Esophagus squamous epithelium (tissue), 5 donors: ENCODE data around the gene MEAK7. TPM values are rescaled to one million over a fixed set of nuclear protein-coding genes. Genes with fewer than 3 reads are reported as not detected.

Source experiments
- DNase-seq: peaks from one replicate; lab custom pipeline; 2025; lab: John Stamatoyannopoulos, UW
- H3K27ac ChIP-seq, 4 donors: fragments of 200-600 bp; sonication (generic); one replicate each; pipeline ENCODE4 v1.5.1; 2016 to 2019; ENCODE audit warnings: mild to moderate bottlenecking in 1 of 4
- H3K27me3 ChIP-seq, 4 donors: fragments of 200-600 bp; sonication (generic); 1 replicate in 3 of 4; 2 replicates in 1 of 4; pipeline versions ENCODE4 v1.5.1 to v1.6.0; 2017 to 2021; ENCODE audit warnings: antibody characterized with exemption in 1 of 4
- H3K36me3 ChIP-seq, 3 donors: fragments of 200-600 bp; sonication (generic); one replicate each; pipeline ENCODE4 v1.5.1; 2016 to 2019
- H3K4me1 ChIP-seq, 3 donors: fragments of 200-600 bp; sonication (generic); one replicate each; pipeline ENCODE4 v1.5.1; 2017 to 2019
- H3K4me3 ChIP-seq, 4 donors: fragments of 200-600 bp; sonication (generic); 1 replicate in 3 of 4; 2 replicates in 1 of 4; pipeline ENCODE4 v1.5.1; 2016 to 2019; ENCODE audit warnings: mild to moderate bottlenecking in 2 of 4, moderate library complexity in 1 of 4
- H3K9me3 ChIP-seq, 3 donors: fragments of 200-600 bp; sonication (generic); one replicate each; pipeline ENCODE4 v1.5.1; 2016 to 2019
- POLR2A ChIP-seq, 4 donors: fragments of 450-650 bp; IDR thresholded peaks; one replicate each; pipeline ENCODE4 v1.6.1; 2017; ENCODE audit warnings: antibody characterized with exemption in 4 of 4, mild to moderate bottlenecking in 4 of 4, moderate library complexity in 3 of 4
- WGBS, 2 donors: methylation state at CpG; one replicate each; pipeline ENCODE4 v1.1.5; 2018; 5-methylcytosine and 5-hydroxymethylcytosine counted together
- intact Hi-C: fragments of 100-400 bp; cut with DNase I; formaldehyde crosslinking; loops from one replicate; pipeline ENCODE4 v1.15.0; 2022
- total RNA-seq, 4 donors: library from RNA; depleted of rRNA; stranded (reverse); fragments of >200 nt; gene quantifications; one replicate each; pipeline ENCODE4 v1.1.0, GENCODE V29; 2016
- TF ChIP-seq, protein P1 (sequence below), 6 experiments: fragments of 450-650 bp in 4 of 6; fragments of 200-600 bp in 2 of 6; sonication (generic) in 2 of 6; IDR thresholded peaks; one replicate each; pipeline ENCODE4 v1.5.1; 2016 to 2019; ENCODE audit warnings: antibody characterized with exemption in 6 of 6, mild to moderate bottlenecking in 4 of 6, moderate library complexity in 4 of 6
- donor health status: DM: yes; HTN: yes; CAD: no.

MEAK7 gene
- total RNA-seq, 4 donors from 2014 or later, result 20.2 to 35.9 (median 29.9) TPM

DNA sequence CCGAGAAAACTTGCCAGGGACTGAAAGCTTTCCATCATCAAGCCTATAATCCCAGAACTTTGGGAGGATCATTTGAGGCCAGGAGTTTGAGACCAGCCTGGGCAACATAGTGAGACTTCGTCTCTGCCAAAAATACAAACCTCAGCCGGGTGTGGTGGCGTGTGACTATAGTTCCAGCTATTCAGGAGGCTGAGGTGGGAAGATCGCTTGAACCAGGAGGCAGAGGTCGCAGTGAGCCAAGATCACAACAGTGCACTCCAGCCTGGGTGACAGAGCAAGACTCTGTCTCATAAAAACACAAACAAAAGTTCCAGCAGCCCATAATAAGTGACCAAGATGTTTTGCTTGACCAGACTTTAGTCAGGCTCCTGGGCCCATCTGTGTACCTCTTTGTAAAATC lies 1.9 kb downstream of the MEAK7 start:
- intact Hi-C loops, result no loop called here
- H3K27ac ChIP-seq, result peak overlapping the region; percentile 81 to 98 (median 96)
- H3K36me3 ChIP-seq, result peaks cover 0 to 31% (median 2%) of the 10 kb centered on the region in 3 donors
- no peak for DNase-seq
- no peaks in the 10 kb centered on the region for H3K9me3 ChIP-seq
- no peak overlapping the region for H3K4me3 ChIP-seq
- WGBS, 2 donors, result 43 to 89% methylated on average over 6 of the region's 6 CpGs
- no peaks in the 10 kb centered on the region for H3K27me3 ChIP-seq
- H3K4me1 ChIP-seq, result peaks cover 31 to 75% (median 33%) of the 10 kb centered on the region in 3 donors
- no peak for TF ChIP-seq POLR2A (IDR thresholded peaks at IDR 0.05)

DNA sequence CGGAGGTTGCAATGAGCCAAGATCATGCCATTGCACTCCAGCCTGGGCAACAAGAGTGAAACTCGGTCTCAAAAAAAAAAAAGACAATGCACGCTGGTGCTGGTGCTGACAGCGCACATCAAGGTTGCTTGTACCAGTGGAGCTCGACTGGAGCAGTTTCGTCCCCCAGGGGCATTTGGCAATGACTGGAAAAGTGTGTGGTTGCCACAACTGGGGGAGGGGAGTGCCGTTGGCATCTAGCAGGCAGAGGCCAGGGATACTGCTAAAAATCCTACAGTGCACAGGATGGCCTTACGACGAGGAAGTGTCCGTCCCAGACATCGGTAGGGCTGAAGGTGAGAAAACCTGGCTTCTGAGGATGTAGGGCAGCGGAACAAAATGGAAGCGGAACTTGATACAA lies 2.4 kb downstream of the MEAK7 start:
- Histone ChIP-seq H3K27ac (peak overlapping the region; percentile 81 to 98 (median 96)), H3K9me3 (no peaks in the 10 kb centered on the region), H3K27me3 (no peaks in the 10 kb centered on the region), H3K36me3 (peaks cover 0 to 36% (median 5%) of the 10 kb centered on the region in 3 donors), H3K4me1 (peaks cover 31 to 73% (median 33%) of the 10 kb centered on the region in 3 donors), H3K4me3 (no peak overlapping the region)
- intact Hi-C loops, result no loop called here
- WGBS, 2 donors, result 61 to 87% methylated on average over 13 of the region's 13 CpGs
- TF ChIP-seq POLR2A (IDR thresholded peaks at IDR 0.05), result no peak
- TF ChIP-seq, protein P1, sequence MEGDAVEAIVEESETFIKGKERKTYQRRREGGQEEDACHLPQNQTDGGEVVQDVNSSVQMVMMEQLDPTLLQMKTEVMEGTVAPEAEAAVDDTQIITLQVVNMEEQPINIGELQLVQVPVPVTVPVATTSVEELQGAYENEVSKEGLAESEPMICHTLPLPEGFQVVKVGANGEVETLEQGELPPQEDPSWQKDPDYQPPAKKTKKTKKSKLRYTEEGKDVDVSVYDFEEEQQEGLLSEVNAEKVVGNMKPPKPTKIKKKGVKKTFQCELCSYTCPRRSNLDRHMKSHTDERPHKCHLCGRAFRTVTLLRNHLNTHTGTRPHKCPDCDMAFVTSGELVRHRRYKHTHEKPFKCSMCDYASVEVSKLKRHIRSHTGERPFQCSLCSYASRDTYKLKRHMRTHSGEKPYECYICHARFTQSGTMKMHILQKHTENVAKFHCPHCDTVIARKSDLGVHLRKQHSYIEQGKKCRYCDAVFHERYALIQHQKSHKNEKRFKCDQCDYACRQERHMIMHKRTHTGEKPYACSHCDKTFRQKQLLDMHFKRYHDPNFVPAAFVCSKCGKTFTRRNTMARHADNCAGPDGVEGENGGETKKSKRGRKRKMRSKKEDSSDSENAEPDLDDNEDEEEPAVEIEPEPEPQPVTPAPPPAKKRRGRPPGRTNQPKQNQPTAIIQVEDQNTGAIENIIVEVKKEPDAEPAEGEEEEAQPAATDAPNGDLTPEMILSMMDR (IDR thresholded peaks at IDR 0.05), result no peak
- no peak for DNase-seq

DNA sequence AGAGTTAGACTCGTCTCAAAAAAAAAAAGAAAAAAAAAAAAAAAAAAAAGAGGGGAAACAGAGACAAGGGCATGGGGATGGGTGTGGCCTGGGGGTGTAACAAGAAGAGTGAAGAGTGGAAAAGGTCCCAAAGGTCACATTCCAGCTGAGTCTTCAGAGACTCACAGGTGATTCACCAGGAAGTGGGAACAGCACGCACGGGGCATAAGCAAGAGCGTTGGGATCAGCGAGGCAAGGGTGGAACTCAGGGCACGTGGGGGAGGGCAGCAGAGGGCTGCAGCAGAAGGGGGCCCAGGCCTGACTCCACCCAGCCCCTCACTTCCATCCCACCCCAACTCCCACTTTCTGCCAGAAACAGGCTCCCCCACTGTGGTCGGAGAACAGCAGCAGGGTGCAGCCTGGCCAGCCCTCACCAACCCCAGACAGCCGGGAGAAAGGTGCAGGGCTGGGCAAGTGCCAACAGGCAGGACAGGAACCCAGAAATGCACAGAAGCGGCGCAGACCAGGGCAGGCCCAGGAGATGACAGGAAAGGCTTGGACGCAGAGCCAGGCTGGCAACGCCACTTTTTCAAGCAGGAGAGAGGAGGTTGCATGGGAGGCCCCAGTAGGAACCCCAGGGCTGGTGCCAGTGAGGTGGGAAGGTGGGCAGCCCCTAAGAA lies 3.3 kb downstream of the MEAK7 start:
- H3K9me3 ChIP-seq, result no peaks in the 10 kb centered on the region
- intact Hi-C loops, result no loop called here
- WGBS, 2 donors, result 40 to 49% methylated on average over 8 to 9 of the region's 12 CpGs
- H3K4me3 ChIP-seq, result peak overlapping the region in 1 of 4 donors; percentile 17
- H3K27ac ChIP-seq, result peak overlapping the region; percentile 81 to 98 (median 96)
- H3K4me1 ChIP-seq, result peaks cover 27 to 65% (median 29%) of the 10 kb centered on the region in 3 donors
- H3K36me3 ChIP-seq, result peaks cover 4 to 44% (median 10%) of the 10 kb centered on the region in 3 donors
- no peak for DNase-seq
- TF ChIP-seq POLR2A (IDR thresholded peaks at IDR 0.05), result peak in 1 of 4 donors; percentile 9
- TF ChIP-seq, protein P1 (IDR thresholded peaks at IDR 0.05), result no peak
- no peaks in the 10 kb centered on the region for H3K27me3 ChIP-seq

DNA sequence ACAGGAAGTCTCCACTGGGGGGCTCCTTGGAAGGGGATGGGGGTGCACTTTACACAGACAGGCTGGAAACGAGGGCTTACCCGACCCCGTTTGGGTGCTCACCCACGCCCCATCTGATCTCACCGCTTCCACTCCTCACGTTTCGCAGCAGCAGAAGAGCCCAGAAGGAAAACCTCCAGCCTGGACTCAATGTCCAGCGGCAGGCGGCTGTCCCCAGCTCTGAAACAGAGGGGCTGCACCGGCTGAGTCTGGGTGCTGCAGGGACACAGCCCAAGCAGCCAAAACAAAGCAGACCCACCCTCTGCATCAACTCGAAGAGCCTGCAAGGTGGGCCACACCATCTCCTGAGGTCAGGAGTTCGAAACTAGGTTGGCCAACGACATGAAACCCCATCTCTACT lies 3.9 kb downstream of the MEAK7 start:
- no peaks in the 10 kb centered on the region for H3K27me3 ChIP-seq
- H3K9me3 ChIP-seq, result no peaks in the 10 kb centered on the region
- peaks cover 4 to 51% (median 10%) of the 10 kb centered on the region in 3 donors for H3K36me3 ChIP-seq
- 95 to 100% methylated on average over 1 to 10 of the region's 13 CpGs for WGBS, 2 donors
- H3K4me3 ChIP-seq, result no peak overlapping the region
- no peak for TF ChIP-seq POLR2A (IDR thresholded peaks at IDR 0.05)
- TF ChIP-seq, protein P1 (IDR thresholded peaks at IDR 0.05), result no peak
- no peak for DNase-seq
- H3K27ac ChIP-seq, result peak overlapping the region in 3 of 4 donors; percentile 12 to 93 (median 14)
- peaks cover 20 to 58% (median 22%) of the 10 kb centered on the region in 3 donors for H3K4me1 ChIP-seq
- intact Hi-C loops, result no loop called here

DNA sequence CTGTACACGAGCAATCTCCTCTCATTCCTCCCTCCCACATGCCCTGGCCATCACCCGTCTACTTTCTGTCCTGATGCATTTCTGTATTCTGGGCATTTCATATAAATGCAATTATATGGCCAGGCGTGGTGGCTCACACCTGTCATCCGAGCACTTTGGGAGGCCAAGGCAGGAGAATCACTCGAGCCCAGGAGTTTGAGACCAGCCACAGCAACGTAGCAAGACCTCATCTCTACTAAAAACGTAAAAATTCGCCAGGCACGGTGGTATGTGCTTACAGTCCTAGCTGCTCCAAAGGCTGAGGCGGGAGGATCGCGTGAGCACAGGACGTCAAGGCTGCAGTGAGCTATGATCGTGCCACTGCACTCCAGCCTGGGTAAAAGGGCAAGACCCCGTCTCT lies 4.8 kb downstream of the MEAK7 start:
- 89 to 92% methylated on average over 15 of the region's 15 CpGs for WGBS, 2 donors
- Histone ChIP-seq H3K9me3 (no peaks in the 10 kb centered on the region), H3K36me3 (peaks cover 4 to 60% (median 10%) of the 10 kb centered on the region in 3 donors), H3K4me3 (no peak overlapping the region), H3K27me3 (no peaks in the 10 kb centered on the region), H3K4me1 (peaks cover 12 to 49% (median 15%) of the 10 kb centered on the region in 3 donors), H3K27ac (no peak overlapping the region)
- TF ChIP-seq, protein P1 (IDR thresholded peaks at IDR 0.05), result no peak
- no peak for TF ChIP-seq POLR2A (IDR thresholded peaks at IDR 0.05)
- no peak for DNase-seq
- intact Hi-C loops, result no loop called here
